GM21390 (cell line): Measurements from ENCODE around the gene TLR6.

Experiments
- ATAC-seq: cut with Tn5 transposase; IDR thresholded peaks from one replicate; pipeline ENCODE4 v1.9.1; 2021; ENCODE audit not compliant: unreplicated experiment

TLR6 gene, protein sequence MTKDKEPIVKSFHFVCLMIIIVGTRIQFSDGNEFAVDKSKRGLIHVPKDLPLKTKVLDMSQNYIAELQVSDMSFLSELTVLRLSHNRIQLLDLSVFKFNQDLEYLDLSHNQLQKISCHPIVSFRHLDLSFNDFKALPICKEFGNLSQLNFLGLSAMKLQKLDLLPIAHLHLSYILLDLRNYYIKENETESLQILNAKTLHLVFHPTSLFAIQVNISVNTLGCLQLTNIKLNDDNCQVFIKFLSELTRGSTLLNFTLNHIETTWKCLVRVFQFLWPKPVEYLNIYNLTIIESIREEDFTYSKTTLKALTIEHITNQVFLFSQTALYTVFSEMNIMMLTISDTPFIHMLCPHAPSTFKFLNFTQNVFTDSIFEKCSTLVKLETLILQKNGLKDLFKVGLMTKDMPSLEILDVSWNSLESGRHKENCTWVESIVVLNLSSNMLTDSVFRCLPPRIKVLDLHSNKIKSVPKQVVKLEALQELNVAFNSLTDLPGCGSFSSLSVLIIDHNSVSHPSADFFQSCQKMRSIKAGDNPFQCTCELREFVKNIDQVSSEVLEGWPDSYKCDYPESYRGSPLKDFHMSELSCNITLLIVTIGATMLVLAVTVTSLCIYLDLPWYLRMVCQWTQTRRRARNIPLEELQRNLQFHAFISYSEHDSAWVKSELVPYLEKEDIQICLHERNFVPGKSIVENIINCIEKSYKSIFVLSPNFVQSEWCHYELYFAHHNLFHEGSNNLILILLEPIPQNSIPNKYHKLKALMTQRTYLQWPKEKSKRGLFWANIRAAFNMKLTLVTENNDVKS

DNA sequence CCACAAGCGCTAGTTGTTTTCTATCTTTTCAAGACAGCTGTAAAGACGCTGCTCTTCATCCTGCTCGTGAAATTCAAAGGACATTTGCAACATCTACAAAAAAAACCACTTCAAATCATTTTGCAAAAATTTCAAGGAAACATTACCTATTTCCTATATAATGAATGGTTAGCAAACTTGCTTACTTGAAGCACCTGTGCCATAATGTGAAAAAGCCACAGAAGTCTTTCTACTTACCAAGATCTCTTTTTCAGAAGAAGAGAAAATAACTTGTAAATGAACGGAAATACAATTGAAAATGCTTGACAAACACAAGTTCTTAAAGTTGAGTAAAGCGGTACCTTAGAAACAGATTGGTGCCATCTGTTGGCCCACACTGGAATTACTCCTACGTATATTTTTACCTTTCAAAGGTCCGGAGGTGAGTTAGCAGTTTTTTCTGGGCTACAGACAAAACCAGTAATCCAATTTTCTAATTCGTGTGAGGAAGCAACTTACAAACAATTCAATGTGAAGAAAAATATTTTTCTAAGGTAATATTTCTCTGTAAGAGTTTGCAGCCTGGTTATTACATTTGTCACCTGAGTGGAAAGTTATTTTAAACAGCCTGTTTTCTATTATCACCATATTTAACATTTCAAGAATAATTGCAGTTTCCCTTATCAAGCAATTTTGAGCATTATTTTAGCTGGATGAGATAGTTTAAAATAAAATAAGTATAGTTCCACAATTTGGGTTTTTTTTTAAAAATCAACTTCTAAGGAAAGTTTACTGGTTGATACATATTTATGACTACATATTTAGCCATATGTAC lies at the start of gene TLR6:
Gene TLR6 (minus strand): TSS at position 294 of the 814 bp plus-strand sequence. CDS start 27,344 bp downstream, outside the sequence.
- ATAC-seq, result peak; percentile 44

DNA sequence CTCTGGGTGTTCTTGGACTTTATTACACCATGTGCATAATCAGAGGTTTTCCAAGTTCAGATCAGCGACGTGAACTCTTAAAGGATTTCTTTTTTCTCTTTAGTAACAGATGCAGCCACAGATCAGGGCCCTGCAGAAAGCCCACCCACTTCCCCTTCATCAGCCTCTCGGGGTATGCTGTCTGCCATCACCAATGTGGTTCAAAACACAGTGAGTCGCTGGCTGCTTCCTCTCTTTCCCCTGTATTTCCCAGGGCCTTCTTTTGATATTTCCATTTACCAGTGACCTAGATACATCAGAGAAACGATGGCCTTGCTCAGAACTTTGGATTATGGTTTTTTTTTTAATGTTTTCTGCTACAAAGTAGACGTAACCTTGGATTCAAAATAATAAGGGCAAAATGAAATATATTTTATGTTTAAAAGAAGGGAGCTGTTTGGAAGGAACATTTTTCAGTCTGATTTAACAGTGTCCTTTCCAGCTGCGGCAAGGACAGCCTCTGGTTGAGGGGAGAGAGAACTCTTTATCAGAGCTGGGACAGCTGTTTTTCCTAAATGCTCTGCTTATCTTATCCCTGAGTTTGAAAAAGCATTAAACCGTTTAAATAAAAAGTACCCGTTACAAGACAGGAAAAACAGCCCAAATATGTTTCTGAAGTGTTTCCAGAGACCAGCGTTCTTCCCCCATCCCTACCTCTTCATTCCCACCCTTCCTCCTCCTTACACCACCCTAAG lies 49.2 kb upstream of the TLR6 start:
- ATAC-seq, result no peak

DNA sequence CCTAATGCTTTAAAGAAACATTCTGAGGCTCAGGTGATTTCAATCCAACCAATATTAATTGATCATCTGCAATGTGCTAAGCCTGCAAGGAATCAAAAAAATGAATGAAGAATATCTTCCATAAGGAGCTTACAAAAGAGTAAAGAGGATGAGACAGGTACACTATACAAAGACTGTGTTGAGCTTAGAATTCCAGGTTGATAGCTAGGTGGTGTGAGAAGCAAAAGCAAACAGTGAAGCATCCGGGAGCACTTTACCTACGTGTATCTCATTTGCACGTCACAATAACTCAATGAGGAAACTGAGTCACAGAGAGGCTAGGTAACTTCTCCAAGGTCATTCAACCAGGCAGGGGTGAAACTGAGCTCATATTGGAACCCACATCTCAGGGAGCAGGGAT lies 48.1 kb upstream of the TLR6 start:
- no peak for ATAC-seq

DNA sequence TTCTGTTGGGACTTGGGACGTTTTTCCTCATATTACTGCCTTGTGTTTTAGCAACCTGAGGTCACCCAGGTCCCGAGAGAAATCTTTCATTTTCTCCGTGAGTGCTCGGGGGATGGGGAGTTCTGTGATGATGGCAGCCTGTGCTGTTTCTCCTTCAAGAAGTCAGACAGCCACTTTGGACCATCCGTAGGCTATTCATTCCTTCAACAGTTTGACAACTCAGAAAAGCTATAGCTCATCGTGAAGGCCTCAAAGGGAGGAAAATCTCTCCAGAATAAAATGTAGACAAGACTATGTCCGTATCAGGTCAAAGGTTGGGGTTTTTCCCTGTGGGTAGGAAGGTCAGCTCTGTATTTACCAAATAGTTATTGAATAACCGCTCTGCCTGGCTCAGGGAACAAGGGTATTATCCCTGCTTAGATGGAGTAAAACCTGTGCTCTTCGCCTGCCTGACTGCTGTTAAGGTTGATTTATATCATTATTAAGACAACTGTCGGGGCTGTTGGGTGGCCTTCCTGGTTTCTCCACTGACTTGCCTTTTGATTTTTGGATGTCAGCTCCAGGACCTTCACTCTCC lies 47.6 kb upstream of the TLR6 start:
- no peak for ATAC-seq

DNA sequence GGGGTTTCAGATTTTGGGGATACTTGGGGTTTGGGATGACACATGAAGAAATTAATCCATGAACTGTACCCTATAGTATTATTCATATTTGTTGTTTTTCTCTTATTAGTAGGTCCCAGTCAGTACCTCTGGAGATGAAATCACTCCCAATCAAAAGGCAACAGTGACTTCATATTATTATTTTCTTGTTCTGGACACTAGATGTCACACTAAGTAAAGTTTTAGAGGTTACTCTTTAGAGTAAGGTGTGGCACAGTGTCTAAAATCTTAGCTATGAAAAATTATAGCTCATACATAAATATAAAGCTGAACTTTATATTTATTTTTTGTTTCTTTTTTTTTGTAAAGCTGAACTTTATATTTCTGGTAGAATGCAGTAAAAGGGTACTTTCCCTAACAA lies 46.1 kb upstream of the TLR6 start:
- no peak for ATAC-seq

DNA sequence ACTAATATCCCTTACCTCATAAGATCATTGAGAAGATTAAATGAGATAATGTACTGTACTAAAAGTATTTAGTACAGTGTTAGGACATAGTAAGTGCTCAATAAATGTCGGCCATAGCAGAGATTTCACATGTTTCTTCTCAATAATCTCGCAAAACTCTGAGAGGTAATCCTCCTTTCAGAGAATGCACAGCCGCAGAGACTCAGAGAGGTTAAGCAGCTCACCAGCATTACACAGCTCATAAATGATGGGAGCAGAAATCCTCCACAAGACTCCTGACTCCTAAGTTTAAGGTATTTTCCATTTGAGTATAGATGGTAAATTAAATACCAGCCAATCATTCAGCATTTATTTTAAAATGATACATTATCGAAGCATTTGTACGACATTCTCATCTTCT lies 45.6 kb upstream of the TLR6 start:
- no peak for ATAC-seq

DNA sequence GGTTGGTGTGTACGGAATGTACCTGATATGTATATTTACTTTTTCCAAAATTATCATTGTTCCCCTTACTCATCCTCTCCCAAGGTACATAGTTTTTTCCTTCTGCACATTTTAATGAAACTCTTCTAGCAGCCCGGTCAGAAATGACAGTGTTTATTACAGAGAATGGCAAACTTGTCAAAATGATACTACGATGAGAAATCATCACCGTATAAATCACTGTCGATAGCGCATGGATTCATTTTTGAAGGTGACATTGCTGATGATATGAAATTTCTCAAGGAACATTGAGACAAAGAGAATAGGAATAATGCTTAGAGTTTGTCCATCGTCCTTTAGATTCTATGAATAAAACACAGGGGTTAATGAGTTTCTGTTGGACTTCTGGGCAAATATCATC lies 41.6 kb upstream of the TLR6 start:
- ATAC-seq, result no peak

DNA sequence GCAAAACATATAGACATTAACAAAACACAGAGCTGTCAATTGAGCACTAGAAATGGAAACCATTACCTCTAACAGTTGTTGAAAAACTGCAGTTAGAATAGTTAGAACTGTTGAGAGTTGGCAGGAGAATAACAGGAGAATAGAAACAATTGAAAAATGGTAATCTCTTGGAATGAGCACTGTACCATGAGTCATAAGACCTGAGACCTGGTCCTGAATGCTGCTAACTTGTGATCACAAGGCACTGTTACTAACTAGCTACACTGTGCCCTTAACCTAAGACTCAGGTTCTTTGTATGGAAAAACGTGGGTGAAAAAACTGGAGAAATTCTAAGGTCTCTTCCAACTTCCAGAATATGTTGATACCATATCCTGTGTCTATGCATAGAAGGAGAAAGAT lies 40.3 kb upstream of the TLR6 start:
- no peak for ATAC-seq

DNA sequence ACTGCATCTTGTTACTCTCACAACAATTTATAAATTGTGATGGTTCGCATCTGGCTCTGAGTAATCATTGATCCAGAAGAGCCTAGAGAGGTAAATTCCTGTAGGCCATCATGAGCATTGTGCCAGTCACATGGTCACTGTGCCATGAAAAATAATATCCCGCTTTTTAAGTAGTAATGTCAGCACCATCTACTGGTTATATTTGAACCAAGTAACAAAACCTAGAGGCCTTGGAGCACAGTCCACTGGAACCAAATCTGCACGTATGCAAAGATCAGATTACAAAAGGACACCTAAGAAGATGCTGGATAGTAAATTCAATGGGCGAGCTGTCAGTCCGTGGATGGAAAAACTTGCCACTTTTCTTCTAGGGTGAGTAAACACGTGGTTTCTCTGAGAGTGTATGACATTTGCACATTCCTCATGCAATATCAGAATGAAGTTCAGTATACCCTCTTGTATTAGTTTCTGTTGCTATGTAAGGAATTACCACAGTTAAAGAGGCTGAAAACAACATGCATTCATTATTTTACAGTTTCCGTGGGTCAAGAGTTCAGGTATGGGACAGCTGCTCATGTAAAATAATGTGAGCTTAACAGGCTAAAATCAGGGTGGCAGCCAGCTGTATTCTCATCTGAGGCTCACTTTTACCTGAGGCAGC lies 37.8 kb upstream of the TLR6 start:
- ATAC-seq, result no peak

DNA sequence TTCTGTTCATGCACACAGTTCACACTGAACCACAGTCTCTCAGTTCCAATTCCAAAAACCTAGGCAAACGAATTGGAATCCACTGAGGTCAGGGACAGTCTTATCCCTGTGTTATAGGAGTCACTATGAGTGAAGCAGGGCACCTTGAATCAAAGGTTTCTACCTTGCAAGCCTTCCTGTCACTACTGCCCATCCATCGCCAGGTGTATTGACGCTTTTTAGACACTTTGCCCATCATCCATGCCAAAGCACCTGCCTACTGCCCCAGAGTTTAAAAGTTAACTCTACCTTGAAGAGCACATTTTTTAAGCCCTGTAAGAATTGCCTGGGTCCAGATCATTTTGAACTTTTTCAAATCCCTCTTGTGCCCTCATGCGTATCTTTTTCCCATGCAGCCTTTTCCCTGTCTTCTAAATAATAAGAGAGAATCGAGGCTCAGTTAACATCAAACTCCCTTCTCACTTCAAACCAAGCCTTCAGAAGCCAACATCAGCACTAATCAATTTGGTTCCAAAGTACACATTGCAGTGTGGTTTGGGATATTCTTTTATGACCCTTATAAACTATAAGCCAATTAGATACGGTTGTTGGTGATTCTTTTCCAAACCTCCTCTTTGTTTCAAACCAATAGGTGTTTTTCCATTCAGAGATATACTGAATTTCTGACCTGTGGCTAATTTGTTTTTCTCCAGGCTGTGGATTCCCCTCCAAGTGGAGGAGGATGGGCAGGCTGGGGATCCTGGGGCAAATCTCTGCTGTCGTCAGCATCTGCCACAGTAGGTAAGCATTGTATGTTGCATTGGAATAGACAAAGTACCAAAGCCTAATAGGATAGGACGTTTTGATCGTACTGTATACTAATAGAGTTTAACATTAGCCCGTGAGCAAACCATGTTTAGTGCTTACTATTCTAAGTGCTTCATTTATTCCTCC lies 34.7 kb upstream of the TLR6 start:
- ATAC-seq, result no peak

DNA sequence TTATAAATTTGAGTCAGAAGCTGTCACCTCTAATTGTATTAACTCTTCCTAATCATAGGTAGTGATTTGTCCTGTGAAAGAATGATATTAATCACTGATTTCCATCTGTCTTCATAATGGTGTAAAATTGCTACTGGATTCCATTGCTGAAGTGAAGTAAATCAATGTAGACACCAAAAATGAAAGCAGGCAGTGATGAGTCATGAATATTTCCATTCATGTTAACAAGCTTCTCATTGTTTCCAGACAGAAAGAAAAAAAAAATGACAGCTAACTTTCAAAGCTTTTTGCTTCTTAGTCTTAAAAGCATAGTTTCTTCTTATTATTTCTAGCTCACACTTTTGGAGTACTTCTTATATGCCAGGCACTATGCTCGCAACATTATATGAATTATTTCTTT lies 32.5 kb upstream of the TLR6 start:
- ATAC-seq, result no peak

DNA sequence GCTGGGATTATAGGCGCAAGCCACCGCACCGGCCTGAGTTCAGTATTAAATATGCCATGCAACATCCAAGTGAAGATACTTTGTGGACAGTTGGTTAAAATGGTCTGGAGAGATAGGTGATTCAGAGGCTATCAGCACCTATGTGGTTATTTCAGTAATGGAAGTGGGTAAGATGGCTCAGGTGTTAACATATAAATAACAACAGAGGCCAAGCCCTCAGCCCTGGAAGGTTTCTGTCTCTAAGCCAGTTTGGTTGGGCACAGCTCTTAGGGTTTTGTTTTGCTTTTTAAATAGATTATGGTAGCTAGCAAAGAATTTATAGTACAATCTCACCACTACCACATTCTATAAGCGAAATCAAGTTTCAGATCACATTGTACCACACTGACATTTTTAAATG lies 27.6 kb upstream of the TLR6 start:
- ATAC-seq, result no peak

DNA sequence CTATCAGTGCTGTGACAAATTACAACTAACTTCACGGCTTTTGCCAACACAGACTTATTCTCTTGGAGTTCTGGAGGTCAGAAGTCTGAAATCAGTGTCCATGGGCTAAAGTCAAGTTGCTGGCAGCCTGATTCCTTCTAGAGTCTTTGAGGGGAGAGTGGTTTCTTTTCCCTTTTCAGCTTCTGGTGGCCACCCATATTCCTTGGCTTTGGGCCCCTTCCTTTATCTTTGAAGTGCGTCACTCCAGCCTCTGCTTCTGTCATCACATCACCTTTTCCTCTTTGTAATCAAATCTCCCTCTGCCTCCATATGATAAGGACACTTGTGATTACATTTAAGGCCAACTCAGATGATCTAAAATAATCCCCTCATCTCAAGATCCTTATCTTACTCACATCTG lies 20.0 kb upstream of the TLR6 start:
- no peak for ATAC-seq

DNA sequence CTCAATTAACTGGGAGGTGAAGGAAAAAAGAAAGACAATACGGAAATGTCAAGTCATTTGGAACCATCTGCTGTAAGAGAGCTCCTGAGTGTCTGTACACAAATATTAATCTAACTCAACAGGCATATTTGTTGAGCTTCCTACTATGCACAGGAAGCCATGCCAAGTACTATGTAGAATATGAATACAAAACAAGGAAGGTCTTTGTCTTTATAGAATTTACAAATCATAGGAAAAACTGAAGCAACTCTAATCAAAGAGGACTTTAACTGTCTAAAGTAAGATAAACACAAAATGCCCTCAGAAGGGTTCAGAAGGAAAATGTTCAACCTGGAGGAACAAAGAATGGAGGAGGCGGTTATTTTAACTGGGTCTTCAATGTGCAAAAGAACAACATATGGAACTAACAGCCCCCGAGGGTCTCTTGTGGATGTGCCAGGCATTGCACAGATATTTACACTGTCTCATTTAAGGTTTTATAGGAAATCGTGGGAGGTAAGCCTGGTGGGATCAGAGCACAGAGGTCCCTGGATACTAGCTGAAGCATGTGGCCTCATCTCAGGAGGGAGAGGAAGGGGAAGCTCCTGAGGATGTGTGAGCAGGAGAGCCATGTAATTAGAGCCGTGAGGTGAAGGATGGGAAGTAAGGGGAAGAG lies 16.8 kb upstream of the TLR6 start:
- no peak for ATAC-seq

DNA sequence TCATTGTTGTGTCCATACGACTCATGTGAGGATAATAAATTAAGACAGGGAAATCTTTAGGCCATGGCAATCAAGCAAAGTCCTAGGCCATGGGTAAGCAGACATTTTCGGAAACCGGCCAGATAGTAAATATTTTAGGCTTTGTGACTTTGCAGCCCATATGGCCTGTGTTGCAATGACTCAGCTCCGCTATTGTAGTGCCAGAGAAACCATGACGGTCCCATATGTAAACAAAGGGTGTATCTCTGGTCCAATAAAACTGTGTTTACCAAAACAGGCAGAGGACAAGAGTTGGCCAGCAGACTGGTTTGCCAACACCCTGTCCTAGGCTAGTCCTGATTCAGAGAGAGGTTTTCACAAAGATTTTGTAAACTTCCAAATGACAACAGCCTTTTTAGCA lies 16.0 kb upstream of the TLR6 start:
- no peak for ATAC-seq

DNA sequence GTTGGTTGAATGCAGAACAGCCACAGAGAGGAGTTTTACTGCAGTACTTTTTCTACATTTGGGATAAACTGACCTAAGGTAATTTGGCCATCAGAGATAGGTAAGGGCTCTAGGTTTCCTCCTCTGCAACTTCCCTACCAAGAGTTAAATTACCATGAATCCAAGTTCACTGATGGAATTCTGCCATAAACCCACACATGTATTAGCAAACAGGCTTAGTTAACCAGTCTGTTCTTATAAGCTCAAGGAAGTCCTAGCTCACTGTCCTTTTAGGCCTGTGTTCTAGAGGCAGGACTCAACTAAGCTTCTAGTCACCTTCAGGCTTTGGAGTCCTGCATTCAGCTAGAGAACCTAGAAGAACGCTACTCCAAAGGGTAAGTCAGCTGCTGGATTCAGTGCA lies 15.0 kb upstream of the TLR6 start:
- no peak for ATAC-seq

DNA sequence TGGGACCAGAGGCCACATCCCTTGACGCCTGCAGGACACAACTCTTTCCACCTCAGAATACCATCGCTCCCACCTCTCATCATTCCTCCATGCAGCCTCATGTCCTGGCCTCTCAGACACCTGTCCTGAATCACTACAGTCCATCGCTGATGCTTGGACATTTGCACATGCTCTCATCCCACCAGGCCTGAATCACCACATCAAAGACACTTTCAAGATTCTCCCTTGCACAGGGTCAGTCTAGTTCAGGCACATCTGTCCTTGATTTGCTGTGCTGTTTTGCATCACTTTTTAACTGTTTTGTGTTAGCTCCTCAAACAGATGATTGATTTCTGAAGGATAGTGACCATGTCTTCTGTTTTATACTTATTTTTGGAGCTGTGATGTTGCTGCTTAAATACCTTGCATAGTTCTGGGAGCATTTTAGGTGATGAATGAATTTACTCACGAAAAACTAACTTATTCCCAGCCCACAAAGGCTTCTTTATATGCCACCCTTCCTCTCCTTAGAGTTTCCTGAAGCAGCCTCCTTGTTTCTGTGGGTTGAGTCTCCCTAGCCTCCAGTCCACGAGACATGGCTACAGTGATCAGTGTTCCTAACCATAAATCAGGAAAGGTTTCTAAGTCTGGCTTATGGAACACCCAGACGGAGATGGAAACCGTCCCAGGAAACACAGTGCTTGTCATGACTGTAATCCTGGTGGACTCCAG lies 13.6 kb upstream of the TLR6 start:
- ATAC-seq, result no peak

DNA sequence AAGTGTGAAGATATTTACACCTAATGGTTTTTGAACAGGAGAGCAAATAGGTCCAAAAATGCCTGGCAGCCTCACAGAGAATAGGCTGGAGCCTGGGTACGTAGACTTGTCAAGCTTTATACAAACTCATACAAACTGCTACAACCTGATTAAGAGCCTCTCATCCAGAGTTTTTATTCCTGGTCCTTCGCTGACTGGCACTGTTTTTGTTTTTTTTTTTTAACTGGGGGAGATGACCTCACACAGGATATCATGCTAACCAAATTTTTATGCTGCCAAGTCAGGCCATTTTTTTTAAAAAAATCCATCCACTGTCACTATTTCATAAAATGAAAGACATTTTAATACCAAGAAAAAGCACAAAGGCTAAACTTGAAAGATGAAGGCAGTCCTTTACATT lies 12.9 kb upstream of the TLR6 start:
- ATAC-seq, result no peak
